ENCODE measurements around the gene TMEM178B.

The TMEM178B gene

DNA sequence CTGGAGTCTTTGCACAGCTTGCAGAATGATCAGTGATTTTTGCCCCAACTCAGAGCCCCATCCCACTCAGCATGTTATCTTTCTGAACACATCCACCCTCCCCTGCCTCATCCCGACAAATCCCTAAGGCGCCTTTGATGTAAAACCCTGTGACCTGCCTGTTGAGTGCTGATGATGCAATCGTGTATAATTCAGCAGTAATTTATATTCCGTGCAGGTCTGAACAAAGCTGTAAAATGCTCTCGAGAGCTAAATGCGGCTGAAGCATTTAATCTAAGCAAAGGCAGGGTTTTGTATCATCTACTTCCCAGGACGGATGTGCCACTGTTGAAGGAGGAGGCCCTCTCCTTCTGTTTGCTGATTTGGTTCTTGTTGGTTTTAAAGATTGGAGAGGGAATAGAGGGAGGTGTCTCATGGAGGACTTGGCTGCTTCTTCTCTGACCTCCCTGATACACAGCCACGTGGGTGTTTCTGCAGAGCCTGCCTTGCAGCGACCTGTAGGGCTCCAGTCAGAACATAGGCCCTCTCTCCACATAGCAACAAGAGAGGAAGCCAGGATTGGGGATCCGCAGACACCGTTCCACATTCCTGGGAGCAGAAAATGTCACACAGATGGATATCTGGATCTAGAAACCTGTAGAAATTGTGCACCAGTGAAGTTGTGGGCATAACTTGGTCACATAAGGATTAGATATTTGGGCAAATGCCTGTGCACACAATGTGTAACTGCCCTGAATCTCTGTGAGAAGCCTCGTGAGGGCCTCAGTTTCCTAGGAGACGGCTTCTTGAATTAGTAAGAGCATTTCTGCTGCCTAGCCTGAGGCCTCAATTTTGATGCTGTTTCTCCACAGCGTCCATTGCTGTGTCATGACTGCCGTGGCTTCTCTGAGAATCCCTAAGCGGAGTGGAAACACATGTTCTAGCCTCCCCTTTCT, 387.2 kb downstream of the TMEM178B start:
- no peaks in the 10 kb centered on the region for H3K4me1 ChIP-seq (ENCODE audit: insufficient read depth, low read length)
- H3K4me3 ChIP-seq (ENCODE audit: low read length), result no peak overlapping the region
- H3K9me3 ChIP-seq (ENCODE audit: insufficient read depth, low read depth, low read length), result no peaks in the 10 kb centered on the region
- no peaks in the 10 kb centered on the region for H3K27me3 ChIP-seq (ENCODE audit: insufficient read depth, low read length)
- H3K9ac ChIP-seq (ENCODE audit: low read depth, low read length), result no peak overlapping the region
- H3K27ac ChIP-seq (ENCODE audit: low read length), result no peak overlapping the region
- no peaks in the 10 kb centered on the region for H3K36me3 ChIP-seq (ENCODE audit: insufficient read depth, low read depth, low read length)

DNA sequence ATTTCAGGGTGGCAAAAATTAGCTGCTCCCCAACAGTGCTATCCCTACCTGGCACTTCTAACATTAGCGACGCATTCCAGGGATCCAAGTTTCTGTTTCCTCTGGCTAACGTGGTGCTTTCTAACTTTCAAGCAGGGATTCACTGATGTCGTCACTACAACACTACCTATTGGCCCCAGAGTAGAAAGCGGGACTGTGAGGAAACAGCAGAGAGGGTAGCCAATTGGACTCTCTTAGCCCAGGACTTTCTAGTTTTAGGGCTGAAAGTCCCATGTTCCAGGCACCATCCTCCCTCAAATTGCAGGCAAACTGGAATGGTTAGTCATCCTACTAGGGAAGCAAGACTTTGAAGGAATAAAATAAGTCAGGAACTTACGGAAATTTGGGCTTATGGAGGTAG, 388.1 kb downstream of the TMEM178B start:
- no peaks in the 10 kb centered on the region for H3K36me3 ChIP-seq (ENCODE audit: insufficient read depth, low read depth, low read length)
- H3K9ac ChIP-seq (ENCODE audit: low read depth, low read length), result no peak overlapping the region
- H3K27ac ChIP-seq (ENCODE audit: low read length), result no peak overlapping the region
- no peaks in the 10 kb centered on the region for H3K27me3 ChIP-seq (ENCODE audit: insufficient read depth, low read length)
- H3K9me3 ChIP-seq (ENCODE audit: insufficient read depth, low read depth, low read length), result no peaks in the 10 kb centered on the region
- no peak overlapping the region for H3K4me3 ChIP-seq (ENCODE audit: low read length)
- no peaks in the 10 kb centered on the region for H3K4me1 ChIP-seq (ENCODE audit: insufficient read depth, low read length)

GRCh38 chr7:141462958-141463357, 389.1 kb downstream of the TMEM178B start:
- H3K27me3 ChIP-seq (ENCODE audit: insufficient read depth, low read length), result no peaks in the 10 kb centered on the region

DNA sequence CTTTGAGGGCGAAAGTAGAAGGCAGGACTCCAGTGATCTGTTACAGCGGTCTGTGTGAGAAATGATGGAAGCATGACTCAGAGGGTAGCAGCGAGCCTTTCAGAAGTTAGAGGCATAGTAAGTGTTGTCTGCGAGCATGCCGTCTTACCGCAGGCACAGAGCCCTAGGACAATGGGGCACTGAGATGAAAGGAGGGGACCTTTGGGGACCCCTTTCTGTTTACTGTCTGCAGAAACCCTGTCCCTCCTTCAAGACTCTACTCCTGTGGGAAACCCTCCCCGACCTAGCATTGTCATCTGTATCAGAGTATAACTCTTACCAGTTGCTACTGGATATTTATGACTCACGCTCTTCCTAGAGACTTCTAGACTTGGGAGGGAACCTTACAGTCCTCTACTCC, 390.1 kb downstream of the TMEM178B start:
- Histone ChIP-seq H3K9ac (ENCODE audit: low read depth, low read length) (no peak overlapping the region), H3K4me1 (ENCODE audit: insufficient read depth, low read length) (no peaks in the 10 kb centered on the region), H3K4me3 (ENCODE audit: low read length) (no peak overlapping the region), H3K27ac (ENCODE audit: low read length) (no peak overlapping the region), H3K9me3 (ENCODE audit: insufficient read depth, low read depth, low read length) (no peaks in the 10 kb centered on the region), H3K27me3 (ENCODE audit: insufficient read depth, low read length) (no peaks in the 10 kb centered on the region), H3K36me3 (ENCODE audit: insufficient read depth, low read depth, low read length) (no peaks in the 10 kb centered on the region)

More at GRCh38 chr7:141462958-141463357, 389.1 kb downstream of the TMEM178B start:
- H3K9me3 ChIP-seq (ENCODE audit: insufficient read depth, low read depth, low read length), result no peaks in the 10 kb centered on the region
- H3K4me1 ChIP-seq (ENCODE audit: insufficient read depth, low read length), result no peaks in the 10 kb centered on the region
- no peaks in the 10 kb centered on the region for H3K36me3 ChIP-seq (ENCODE audit: insufficient read depth, low read depth, low read length)
- no peak overlapping the region for H3K4me3 ChIP-seq (ENCODE audit: low read length)
- H3K9ac ChIP-seq (ENCODE audit: low read depth, low read length), result no peak overlapping the region
- no peak overlapping the region for H3K27ac ChIP-seq (ENCODE audit: low read length)

- Histone ChIP-seq H3K9me3 (ENCODE audit: insufficient read depth, low read depth, low read length) (no peaks in the 10 kb centered on the region), H3K9ac (ENCODE audit: low read depth, low read length) (no peak overlapping the region), H3K27me3 (ENCODE audit: insufficient read depth, low read length) (no peaks in the 10 kb centered on the region), H3K27ac (ENCODE audit: low read length) (no peak overlapping the region), H3K36me3 (ENCODE audit: insufficient read depth, low read depth, low read length) (no peaks in the 10 kb centered on the region), H3K4me1 (ENCODE audit: insufficient read depth, low read length) (no peaks in the 10 kb centered on the region), H3K4me3 (ENCODE audit: low read length) (no peak overlapping the region)
Observed at GRCh38 chr7:141464551-141464950, 390.7 kb downstream of the TMEM178B start.

DNA sequence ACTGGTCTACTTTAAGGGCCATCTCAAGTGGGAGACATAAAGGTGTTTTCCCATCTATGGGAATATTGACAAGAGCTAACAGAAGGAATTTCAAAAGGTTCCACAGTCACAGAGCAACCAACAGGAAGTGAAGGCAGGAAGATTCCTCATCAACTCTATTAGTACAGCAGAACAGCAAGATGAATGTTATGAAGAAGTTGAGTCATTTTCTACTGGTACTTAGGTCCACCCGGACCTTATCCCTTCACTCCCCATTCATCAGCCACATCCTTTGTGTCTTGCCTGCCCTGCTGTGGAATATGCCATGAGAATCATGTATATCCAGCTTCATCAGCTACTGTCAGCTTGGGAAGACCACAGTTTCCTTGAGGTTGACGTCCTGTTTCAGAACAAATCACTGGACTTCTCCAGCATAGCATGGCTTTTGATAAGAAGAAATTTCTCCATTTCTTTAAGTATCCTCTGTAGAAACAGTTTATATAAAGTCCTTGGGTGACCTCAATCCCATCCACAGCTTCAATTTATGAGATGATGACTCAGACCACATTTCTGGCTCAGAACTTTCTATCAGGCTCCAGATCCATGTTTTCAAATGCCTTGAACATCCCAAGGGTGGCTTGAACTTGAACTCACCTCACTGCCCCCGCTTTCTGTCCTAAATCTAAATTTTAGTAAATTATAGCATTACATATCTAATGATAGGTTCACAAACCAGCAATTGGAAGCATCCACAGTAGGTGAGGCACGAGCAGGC, 392.5 kb downstream of the TMEM178B start:
- no peaks in the 10 kb centered on the region for H3K27me3 ChIP-seq (ENCODE audit: insufficient read depth, low read length)
- no peaks in the 10 kb centered on the region for H3K9me3 ChIP-seq (ENCODE audit: insufficient read depth, low read depth, low read length)
- no peak overlapping the region for H3K27ac ChIP-seq (ENCODE audit: low read length)
- H3K36me3 ChIP-seq (ENCODE audit: insufficient read depth, low read depth, low read length), result no peaks in the 10 kb centered on the region
- H3K9ac ChIP-seq (ENCODE audit: low read depth, low read length), result no peak overlapping the region
- no peaks in the 10 kb centered on the region for H3K4me1 ChIP-seq (ENCODE audit: insufficient read depth, low read length)
- no peak overlapping the region for H3K4me3 ChIP-seq (ENCODE audit: low read length)

- H3K36me3 ChIP-seq (ENCODE audit: insufficient read depth, low read depth, low read length), result no peaks in the 10 kb centered on the region
- no peaks in the 10 kb centered on the region for H3K27me3 ChIP-seq (ENCODE audit: insufficient read depth, low read length)
- no peak overlapping the region for H3K27ac ChIP-seq (ENCODE audit: low read length)
- H3K9ac ChIP-seq (ENCODE audit: low read depth, low read length), result no peak overlapping the region
- no peak overlapping the region for H3K4me3 ChIP-seq (ENCODE audit: low read length)
- H3K4me1 ChIP-seq (ENCODE audit: insufficient read depth, low read length), result no peaks in the 10 kb centered on the region
- H3K9me3 ChIP-seq (ENCODE audit: insufficient read depth, low read depth, low read length), result no peaks in the 10 kb centered on the region
Observed at GRCh38 chr7:141468341-141468740, 394.5 kb downstream of the TMEM178B start.

- no peaks in the 10 kb centered on the region for H3K9me3 ChIP-seq (ENCODE audit: insufficient read depth, low read depth, low read length)
- H3K9ac ChIP-seq (ENCODE audit: low read depth, low read length), result no peak overlapping the region
- H3K4me1 ChIP-seq (ENCODE audit: insufficient read depth, low read length), result no peaks in the 10 kb centered on the region; the same call in 1 of the 2 replicates
- no peak overlapping the region for H3K4me3 ChIP-seq (ENCODE audit: low read length)
- H3K36me3 ChIP-seq (ENCODE audit: insufficient read depth, low read depth, low read length), result no peaks in the 10 kb centered on the region
- H3K27ac ChIP-seq (ENCODE audit: low read length), result no peak overlapping the region
- no peaks in the 10 kb centered on the region for H3K27me3 ChIP-seq (ENCODE audit: insufficient read depth, low read length)
Observed at GRCh38 chr7:141475679-141476078, 401.8 kb downstream of the TMEM178B start.

GRCh38 chr7:141477865-141478264, 404.0 kb downstream of the TMEM178B start:
- Histone ChIP-seq H3K27ac (ENCODE audit: low read length) (no peak overlapping the region), H3K9ac (ENCODE audit: low read depth, low read length) (no peak overlapping the region), H3K36me3 (ENCODE audit: insufficient read depth, low read depth, low read length) (no peaks in the 10 kb centered on the region), H3K9me3 (ENCODE audit: insufficient read depth, low read depth, low read length) (no peaks in the 10 kb centered on the region), H3K27me3 (ENCODE audit: insufficient read depth, low read length) (no peaks in the 10 kb centered on the region), H3K4me1 (ENCODE audit: insufficient read depth, low read length) (no peaks in the 10 kb centered on the region; the same call in 1 of the 2 replicates), H3K4me3 (ENCODE audit: low read length) (no peak overlapping the region)

DNA sequence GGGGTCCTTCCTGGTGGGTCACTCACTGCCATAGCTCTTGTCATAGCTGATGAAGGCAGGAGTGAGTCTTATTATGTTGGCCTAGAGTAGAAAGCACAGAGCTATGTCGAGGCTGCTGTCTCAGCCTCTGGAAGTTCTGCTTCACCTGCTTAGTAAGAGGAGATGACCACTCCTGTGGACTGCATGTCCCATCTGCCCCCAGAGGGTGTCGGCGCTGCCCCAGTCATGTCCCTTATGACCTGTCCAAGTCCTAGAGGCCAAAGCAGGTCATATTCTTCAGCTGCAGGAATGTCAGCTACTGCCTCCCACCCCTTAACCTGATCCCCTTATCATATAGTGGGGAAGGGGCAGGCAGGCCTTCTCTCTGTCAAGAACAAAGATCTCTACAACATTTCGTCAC, 405.0 kb downstream of the TMEM178B start:
- no peak overlapping the region for H3K27ac ChIP-seq (ENCODE audit: low read length)
- H3K27me3 ChIP-seq (ENCODE audit: insufficient read depth, low read length), result no peaks in the 10 kb centered on the region
- no peaks in the 10 kb centered on the region for H3K9me3 ChIP-seq (ENCODE audit: insufficient read depth, low read depth, low read length)

GRCh38 chr7:141480953-141481352, 407.1 kb downstream of the TMEM178B start:
- H3K9me3 ChIP-seq (ENCODE audit: insufficient read depth, low read depth, low read length), result no peaks in the 10 kb centered on the region

More for the DNA sequence above, 405.0 kb downstream of the TMEM178B start:
- Histone ChIP-seq H3K36me3 (ENCODE audit: insufficient read depth, low read depth, low read length) (no peaks in the 10 kb centered on the region), H3K9ac (ENCODE audit: low read depth, low read length) (no peak overlapping the region), H3K4me1 (ENCODE audit: insufficient read depth, low read length) (no peaks in the 10 kb centered on the region; the same call in 1 of the 2 replicates), H3K4me3 (ENCODE audit: low read length) (no peak overlapping the region)

More at GRCh38 chr7:141480953-141481352, 407.1 kb downstream of the TMEM178B start:
- no peak overlapping the region for H3K27ac ChIP-seq (ENCODE audit: low read length)
- H3K4me3 ChIP-seq (ENCODE audit: low read length), result no peak overlapping the region
- H3K4me1 ChIP-seq (ENCODE audit: insufficient read depth, low read length), result no peaks in the 10 kb centered on the region; the same call in 1 of the 2 replicates
- no peaks in the 10 kb centered on the region for H3K36me3 ChIP-seq (ENCODE audit: insufficient read depth, low read depth, low read length)
- no peaks in the 10 kb centered on the region for H3K27me3 ChIP-seq (ENCODE audit: insufficient read depth, low read length)
- no peak overlapping the region for H3K9ac ChIP-seq (ENCODE audit: low read depth, low read length)

Data from iPS-20b (cell line).